IPS DF 19.7 (cell line): Measurements from ENCODE around the gene AP4B1.

Experiments used
- DNase-seq: peaks from one replicate; pipeline ENCODE4 v3.0.0-alpha.2; 2013; ENCODE audit warnings: low read depth, low spot score

AP4B1 gene

DNA sequence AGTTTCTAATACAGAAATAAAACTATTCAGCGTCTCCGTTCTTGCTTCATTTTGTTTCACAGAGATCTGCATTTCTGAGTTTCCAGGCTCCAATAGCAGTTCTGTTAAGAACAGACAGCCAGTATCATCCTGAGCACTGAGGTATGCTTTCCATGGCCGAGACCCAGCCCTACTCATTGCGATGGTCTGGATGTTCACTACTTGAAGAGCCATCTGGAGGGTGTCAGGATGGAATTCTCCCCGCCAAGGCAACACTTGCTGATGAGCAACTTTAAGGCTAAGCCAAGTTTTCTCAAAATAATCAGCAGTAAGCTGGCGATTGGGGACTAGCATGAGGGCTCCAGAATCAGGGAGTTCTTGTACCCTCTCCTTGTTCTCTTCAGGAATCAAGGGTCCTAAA is 9.5 kb downstream of the AP4B1 start:
- no peak for DNase-seq

- DNase-seq, result no peak
Observed at GRCh38 chr1:113893267-113893666, 11.3 kb downstream of the AP4B1 start.

GRCh38 chr1:113891631-113892220 is 12.9 kb downstream of the AP4B1 start:
- DNase-seq, result no peak

DNA sequence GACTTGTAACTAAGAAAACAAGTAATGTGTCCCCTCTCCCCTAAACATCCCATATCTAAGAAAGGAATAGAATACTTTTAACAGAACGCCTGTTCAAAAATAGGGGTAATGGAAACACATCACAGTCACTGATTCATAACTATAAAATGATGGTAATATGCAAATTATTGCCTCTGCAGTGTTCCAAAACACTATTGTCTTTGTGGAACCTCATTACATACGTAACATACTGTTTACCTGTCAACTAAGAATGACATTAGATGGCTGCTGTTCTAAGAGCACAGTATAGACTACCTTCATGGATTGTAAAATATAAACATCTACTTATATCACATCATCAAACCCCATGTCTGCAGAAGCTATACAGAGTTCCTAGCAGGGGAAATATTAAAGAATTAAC is 13.8 kb downstream of the AP4B1 start:
- no peak for DNase-seq

DNA sequence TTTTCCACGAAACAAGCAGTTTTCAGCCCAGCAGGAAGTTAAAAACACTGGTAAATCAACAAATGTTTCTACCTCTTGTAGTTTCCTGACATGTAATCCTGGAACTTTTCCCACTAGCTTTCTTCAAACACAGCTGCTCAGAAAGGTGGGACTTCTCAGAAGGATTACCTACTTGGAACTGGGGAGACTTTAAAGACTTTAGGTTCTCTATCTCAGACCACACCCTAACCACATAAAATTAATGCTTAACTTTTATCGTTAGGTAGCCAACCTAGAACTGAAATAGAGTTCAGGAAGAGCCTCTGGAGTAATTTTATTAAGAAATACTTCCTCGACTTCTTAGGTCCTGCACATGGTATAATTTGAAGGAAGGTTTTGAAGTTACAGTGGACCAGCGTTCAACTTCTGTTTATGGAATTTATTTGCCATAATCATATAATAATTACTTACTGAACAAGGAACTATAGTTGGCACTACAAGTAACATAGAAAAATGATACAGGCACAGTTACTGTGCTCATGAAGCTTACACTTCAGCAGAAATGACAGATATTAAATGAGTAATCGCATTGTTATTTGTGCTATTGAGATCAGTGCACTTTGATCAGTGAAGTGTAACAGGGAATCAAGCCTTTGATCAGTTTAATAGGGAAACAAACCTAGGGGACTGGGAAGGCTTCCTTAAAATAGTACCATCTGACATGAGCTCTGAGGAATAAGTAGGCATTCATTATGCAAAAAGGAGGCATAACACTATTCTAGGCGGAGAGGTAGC is 17.0 kb downstream of the AP4B1 start, which contains the start of gene BCL2L15:
Gene BCL2L15 (minus strand): TSS at position 180 of the 774 bp plus-strand sequence. CDS start 206 bp downstream, outside the sequence.
- DNase-seq, result no peak

DNA sequence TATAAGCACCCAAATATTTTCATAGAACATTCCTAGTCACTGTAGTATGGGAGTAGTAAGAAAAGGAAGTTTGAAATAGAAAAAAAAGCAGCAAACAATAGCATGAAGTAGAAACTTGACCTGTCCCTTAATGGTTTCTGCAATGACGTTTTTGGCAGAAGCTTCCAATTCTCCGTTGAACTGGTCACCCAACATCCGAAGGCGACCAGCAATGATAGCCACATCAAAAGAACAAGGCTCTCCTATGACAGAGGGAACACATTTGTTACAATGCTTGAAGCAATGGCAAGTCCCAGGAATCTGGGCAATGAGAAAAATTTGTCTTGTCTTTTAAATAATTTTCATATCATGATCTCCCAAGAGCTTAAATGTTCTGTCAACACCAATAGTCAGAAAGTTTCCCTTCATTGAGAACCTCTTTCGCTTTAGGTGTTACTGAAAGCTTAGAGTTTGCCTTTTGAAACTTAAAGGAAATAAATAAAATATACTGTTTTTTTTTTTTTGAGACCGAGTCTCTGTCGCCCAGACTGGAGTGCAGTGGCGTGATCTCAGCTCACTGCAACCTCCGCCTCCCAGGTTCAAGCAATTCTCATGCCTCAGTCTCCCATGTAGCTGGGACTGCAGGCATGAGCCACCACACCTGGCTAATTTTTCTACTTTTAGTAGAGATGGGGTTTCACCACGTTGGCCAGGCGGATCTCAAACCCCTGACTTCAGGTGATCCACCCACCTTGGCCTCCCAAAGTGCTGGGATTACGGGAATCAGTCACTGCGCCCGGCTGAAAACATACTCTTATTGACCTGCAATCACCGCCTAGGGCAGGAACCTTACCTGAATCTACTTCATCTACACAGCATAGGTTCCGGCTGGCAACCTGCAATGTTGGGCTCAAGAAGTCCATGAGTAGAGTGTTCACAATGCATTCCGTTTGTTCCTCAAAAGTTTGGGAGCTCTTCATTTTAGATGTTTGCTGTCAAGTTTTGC is 17.9 kb downstream of the AP4B1 start:
- no peak for DNase-seq

- no peak for DNase-seq
Observed at GRCh38 chr1:113881661-113882060, 22.9 kb downstream of the AP4B1 start.

- no peak for DNase-seq
Observed at GRCh38 chr1:113879739-113880038, 24.9 kb downstream of the AP4B1 start.

- no peak for DNase-seq
Observed at GRCh38 chr1:113876176-113876575, 28.4 kb downstream of the AP4B1 start.

DNA sequence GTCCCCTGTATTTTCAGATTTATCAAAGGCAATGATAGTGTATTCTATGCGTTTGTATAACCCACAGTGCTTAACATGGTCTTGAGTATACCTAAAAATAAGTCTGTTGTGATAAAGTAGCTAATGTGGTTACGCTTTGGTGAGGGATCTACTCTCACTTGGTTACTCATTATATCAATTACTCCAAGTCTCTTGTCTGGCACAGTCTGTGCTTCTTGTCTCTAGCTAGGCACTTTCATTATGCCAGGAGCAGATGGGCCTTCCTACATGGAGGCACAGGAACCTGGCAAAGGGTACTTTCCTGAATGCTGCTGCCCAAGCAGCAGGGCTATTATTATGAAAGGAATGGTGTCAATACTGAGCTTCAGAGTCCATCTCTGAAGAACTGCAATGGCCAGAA is 28.9 kb downstream of the AP4B1 start:
- DNase-seq, result no peak

GRCh38 chr1:113874012-113874879 is 30.4 kb downstream of the AP4B1 start:
- DNase-seq, result peak; percentile 5

DNA sequence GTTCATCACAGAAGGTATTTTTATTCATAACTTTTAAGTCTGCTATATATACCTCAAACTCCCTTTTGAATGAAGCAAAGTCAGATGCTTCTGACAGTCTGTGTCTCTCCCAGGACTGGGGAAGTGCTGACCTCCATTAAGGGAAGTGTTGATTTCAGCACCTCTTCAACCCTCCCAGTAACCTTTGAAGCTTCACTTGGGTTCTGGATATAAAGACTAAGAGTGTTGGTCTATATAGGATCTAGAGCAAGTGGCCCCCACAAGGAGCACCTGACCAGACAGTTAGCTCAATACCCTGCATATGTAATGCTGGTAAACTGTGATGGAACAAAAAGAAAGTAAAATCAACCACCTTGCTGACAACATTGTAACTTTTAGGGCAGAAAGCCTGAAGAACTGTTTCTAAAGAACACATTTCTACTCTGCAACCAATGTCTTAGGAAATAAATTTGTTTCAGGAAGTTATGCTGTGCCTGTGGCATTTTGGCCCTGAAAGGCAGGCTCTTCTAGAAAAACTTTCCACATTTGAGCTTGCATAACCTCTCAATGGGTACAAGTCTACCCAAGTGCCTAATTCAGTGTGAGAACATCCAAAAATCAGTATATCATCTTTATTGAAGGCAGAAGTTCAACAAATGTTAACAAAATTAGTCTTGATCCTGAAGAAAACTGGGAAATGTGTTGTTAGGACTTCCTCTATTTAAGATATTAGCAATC is 32.2 kb downstream of the AP4B1 start:
- DNase-seq, result no peak

GRCh38 chr1:113871597-113872113 is 32.9 kb downstream of the AP4B1 start, which contains the start of gene PTPN22:
TSS of gene PTPN22 (minus strand) at chr1:113871712.
- no peak for DNase-seq

DNA sequence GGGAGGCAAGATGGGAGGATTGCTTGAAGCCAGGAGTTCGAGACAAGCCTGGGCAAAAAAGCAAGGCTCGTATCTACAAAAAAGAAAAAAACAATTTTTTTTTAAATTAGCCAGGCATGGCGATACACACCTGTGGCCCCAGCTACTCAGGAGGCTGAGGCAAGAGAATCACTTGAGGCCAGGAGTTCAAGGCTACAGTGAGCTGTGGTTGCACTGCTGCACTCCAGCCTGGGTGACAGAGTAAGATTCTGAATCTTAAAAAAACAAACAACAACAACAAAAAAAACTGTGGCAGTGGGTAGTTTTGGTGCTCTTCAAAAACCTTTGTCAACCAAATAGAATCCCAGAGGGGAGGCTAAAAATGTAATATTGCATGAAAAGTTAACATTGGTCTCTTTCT is 33.8 kb downstream of the AP4B1 start:
- no peak for DNase-seq

DNA sequence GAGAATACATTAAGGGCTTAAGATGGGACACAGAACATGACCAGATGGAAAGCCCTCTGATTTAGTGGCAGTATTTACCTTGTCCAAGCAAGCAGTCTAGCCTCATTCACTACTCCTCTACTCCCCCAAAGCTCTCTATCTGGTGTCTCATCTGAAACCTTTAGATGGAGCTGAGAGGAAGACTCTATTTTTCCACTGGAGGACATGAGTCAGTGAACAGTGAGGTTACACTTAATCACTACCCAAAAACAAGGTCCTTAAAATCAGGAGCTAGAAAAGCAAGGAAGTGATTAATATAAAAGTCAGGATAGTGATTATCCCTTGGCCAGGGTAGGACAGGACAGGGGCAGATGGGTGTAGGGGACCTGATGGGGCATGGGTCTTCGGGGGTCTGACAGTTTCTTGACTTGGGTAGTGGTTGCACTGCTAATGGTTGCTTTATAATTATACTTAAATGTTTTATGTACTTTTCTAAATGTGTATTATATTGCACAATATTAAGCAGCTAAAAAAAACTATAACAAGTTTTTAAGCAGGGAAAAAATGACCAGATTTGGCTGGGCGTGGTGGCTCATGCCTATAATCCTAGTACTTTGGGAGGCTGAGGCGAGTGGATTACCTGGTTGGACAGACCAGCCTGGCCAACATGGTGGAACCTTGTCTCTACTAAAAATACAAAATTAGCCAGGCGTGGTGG is 36.1 kb downstream of the AP4B1 start:
- DNase-seq, result no peak

GRCh38 chr1:113861641-113862040 is 43.0 kb downstream of the AP4B1 start:
- DNase-seq, result no peak

GRCh38 chr1:113860891-113861290 is 43.7 kb downstream of the AP4B1 start:
- no peak for DNase-seq

- no peak for DNase-seq
Observed at GRCh38 chr1:113859478-113860175, 45.0 kb downstream of the AP4B1 start.

DNA sequence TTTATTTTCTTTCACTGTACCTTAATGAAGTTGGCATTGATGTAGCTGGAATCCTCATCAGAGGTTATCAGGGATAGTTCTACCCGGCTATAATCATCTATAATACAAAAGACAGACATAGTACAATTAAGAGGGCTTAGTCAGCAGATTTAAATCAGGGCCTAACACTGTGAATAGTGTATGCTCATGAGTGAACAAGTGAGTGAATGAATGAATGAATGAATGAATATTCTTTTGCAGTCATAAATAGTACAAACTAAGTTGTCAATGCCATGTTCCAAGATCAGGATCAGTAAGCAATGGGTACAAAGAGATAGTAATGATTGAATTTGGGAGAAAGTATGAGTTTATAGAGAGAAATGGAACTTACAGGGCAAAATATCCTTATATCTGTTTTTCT is 45.6 kb downstream of the AP4B1 start:
- no peak for DNase-seq
